GM21381 (cell line): ENCODE data around the gene SETD1B.
"Not testable (repeated sequence)": the region's sequence is repeated elsewhere in the genome, so short reads cannot be mapped to it uniquely, and the experiment has no call there.

Experiments used
- ATAC-seq: cut with Tn5 transposase; IDR thresholded peaks from one replicate; pipeline ENCODE4 v1.9.1; 2021; ENCODE audit warnings: mild to moderate bottlenecking, moderate library complexity; ENCODE audit not compliant: unreplicated experiment

Gene SETD1B

DNA sequence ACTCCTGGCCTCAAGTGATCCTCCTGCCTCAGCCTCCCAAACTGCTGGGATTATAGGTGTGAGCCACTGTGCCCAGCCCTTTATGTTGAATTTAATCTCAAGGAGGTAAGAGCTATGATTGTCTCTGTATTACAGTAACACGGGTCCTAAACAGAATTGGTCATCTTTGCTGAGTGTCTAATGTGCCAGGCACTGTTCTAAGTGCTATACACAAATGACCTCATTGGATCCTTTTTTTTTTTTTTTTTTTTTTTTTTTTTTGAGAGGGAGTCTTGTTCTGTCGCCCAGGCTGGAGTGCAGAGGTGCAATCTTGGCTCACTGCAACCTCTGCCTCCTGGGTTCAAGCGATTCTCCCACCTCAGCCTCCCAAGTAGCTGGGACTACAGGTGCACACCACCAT is 48.6 kb downstream of the SETD1B start:
- ATAC-seq: not testable (repeated sequence)

- ATAC-seq: no peak
Observed at GRCh38 chr12:121857322-121858246, 53.8 kb downstream of the SETD1B start.

DNA sequence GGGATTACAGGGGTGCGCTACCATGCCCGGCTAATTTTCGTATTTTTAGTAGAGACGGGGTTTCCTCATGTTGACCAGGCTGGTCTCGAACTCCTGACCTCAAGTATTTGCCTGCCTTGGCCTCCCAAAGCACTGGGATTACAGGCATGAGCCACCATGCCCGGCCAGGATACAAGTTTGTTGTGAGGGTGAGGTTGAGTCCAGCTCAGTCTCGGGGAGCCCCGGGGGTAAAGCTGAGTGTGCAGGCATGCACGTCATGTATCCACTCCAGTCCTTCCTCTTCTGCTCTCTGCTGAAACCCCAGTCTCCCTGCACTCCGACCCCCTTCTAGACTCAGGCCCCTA is 54.5 kb downstream of the SETD1B start:
- ATAC-seq: no peak

DNA sequence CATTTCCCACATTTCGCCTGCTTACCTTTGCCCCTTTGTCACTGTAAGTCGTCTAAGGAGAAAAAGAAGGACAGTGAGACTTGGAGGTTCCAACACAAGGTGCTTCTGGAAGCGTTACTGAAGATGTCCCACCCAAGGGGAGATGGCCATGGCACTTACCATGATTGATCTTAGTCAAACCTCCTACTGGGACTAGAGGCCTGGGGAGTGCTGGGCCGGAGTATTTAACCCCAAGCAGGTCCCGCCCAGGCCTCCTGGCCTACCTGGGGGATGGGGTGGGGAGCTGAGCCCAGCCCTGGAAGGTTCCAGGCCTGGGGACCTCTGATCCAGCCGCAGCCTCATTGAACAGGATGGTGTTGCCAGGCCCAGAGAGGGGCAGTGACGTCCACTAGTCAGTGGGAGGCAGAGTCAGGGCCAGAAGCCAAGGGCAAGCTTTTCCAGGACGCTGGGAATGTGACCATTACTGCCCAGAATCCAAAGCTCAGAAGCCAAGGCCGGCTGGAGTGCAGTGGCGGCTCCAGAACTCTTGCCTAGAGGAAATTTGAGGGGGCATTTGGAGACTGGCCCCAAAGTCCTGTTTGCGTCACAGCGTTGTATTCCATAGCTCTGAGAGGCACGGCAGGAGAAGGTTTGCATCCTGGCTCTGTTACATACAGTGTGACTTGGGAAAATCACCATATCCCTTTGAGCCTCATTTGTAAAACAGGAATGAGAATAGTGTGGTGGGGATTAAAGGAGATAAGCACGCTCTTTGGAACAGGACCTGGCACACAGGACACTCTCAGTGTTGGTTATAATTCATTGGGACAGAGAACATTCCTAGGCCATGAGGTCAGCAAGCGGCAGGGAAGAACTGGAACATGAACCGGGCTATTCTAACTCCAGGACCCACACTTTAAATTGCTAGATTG is 55.1 kb downstream of the SETD1B start, which contains the start of gene HPD:
HPD (minus strand) TSS at position 198 of the 911 bp plus-strand sequence; CDS start at position 162, 36 bp downstream.
- ATAC-seq: no peak

- ATAC-seq: no peak
Observed at GRCh38 chr12:121860257-121860656, 56.4 kb downstream of the SETD1B start.

DNA sequence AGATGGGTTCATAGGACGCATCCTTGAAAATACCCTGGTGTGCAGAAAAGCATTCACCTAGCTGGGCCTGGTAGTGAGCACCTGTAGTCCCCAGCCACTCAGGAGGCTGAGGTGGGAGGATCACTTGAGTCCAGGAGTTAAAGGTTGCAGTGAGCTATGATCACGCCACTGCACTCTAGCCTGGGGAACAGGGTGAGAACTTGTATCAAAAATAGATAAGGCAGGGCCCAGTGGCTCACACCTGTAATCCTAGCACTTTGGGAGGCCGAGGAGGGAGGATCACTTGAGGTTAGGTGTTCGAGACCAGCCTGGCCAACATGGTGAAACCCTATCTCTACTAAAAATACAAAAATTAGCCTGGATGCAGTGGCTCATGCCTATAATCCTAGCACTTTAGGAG is 56.9 kb downstream of the SETD1B start:
- not testable (repeated sequence) for ATAC-seq

GRCh38 chr12:121861636-121862254 is 57.9 kb downstream of the SETD1B start:
- no peak for ATAC-seq

DNA sequence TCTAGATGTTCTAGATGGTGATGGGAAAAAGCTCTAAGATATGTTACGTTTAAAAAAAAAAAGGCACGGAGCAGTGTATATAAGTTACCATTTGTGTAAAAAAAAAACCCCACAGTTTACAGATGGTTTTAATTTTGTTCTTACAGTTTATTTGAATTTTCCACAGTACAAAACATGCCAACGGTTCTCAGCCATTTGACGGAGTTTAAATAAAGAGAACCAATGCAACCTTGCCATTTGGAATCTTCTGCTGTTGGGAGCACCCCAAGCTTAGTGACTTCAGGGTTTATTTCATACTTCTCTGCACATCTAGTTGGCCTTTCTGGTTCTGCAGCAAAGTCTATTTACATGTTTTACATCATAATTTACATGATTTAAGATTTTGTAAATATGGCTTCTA is 62.5 kb downstream of the SETD1B start:
- ATAC-seq: no peak

DNA sequence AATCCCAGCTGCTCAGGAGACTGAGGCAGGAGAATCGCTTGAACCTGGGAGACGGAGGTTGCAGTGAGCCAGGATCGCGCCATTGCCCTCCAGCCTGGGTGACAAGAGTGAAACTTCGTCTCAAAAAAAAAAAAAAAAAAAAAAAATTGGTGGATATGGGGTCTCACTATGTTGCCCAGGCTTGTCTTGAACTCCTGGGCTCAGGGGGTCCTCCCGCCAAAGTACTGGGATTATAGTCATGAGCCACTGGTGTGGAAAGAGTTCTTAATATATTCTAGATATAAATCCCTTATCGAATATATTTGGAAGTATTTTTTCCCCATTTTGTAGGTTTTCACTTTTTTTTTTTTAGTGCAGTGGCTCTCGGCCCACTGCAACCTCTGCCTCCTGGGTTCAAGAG is 65.4 kb downstream of the SETD1B start:
- not testable (repeated sequence) for ATAC-seq

DNA sequence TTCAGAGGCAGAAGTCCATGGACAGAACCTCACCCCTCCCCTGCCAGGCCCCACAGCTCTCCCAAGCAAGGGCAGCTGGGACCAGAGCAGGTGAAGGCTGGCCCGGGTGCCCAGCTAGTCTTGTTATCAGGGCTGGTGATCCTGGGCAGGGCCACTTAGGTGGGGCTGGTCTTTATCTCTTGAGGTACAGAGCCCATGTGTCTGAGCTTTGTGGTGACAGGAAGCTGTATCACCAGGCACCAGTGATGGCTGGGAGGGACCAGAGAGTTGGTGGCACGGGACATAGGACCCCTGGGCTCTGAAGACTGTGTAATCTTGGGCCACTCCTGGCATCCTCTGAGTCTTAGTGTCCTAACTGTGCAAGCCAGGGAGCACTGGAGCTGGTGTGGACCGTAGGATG is 67.7 kb downstream of the SETD1B start:
- ATAC-seq: no peak

- ATAC-seq: no peak
Observed at GRCh38 chr12:121872546-121873215, 68.9 kb downstream of the SETD1B start.

- no peak for ATAC-seq
Observed at GRCh38 chr12:121873216-121873569, 69.4 kb downstream of the SETD1B start.

DNA sequence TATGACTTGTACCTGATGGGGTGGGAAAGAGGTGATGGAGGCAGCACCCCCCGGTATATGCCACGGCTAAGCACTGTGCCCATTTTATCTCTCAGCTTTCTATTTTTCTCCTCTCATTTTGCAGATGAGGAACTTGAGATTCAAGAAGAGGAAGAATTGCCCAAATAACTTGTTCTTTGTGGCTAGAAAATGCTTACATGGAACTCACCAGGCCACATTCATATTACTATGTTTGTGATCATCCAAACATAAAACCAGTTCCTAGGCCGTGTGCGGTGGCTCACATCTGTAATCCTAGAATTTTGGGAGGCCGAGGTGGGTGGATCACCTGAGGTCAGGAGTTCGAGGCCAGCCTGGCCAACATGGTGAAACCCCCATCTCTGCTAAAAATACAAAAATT is 70.3 kb downstream of the SETD1B start:
- no peak for ATAC-seq

GRCh38 chr12:121875582-121875981 is 71.8 kb downstream of the SETD1B start:
- ATAC-seq: no peak

GRCh38 chr12:121876080-121876447 is 72.3 kb downstream of the SETD1B start:
- ATAC-seq: not testable (repeated sequence)
